GM19238 (cell line): ENCODE data around the gene TEKTIP1.

Source experiments
- DNase-seq: peaks from one replicate; pipeline ENCODE4 v3.0.0; 2011; ENCODE audit warnings: low spot score; ENCODE audit not compliant: insufficient read length

Gene TEKTIP1

GRCh38 chr19:3585301-3586126 lies 46.5 kb downstream of the TEKTIP1 start, which contains the start of gene GIPC3:
Gene GIPC3 (plus strand): TSS chr19:3585478. CDS start chr19:3585598, 120 bp downstream.
- DNase-seq = no peak

GRCh38 chr19:3586127-3586626 lies 47.2 kb downstream of the TEKTIP1 start:
- DNase-seq = no peak

GRCh38 chr19:3586707-3587346 lies 47.9 kb downstream of the TEKTIP1 start:
- DNase-seq = no peak

- DNase-seq = no peak
Measured at GRCh38 chr19:3589439-3589838, 50.5 kb downstream of the TEKTIP1 start.

- no peak for DNase-seq
Measured at GRCh38 chr19:3589949-3590348, 51.0 kb downstream of the TEKTIP1 start.

- no peak for DNase-seq
Measured at GRCh38 chr19:3590991-3591659, 52.2 kb downstream of the TEKTIP1 start.

GRCh38 chr19:3591876-3592613 lies 53.1 kb downstream of the TEKTIP1 start:
- DNase-seq = no peak

- DNase-seq = no peak
Measured at GRCh38 chr19:3593156-3593555, 54.2 kb downstream of the TEKTIP1 start.
